IMR-90 (cell line): Measurements from ENCODE around the gene GRAMD1A. TPM values are rescaled to one million over a fixed set of nuclear protein-coding genes. Genes with fewer than 3 reads are reported as not detected.

Experiments used
- ATAC-seq: fragments of 200-7000 bp; cut with Tn5 transposase; 2 replicates; pipeline ENCODE4 v1.9.1; 2020; ENCODE audit warnings: low read depth, mild to moderate bottlenecking, moderate library complexity
- BruUV-seq: library from RNA; stranded (reverse); fragments of 400-500 nt; replicated peaks from 2 replicates; lab custom pipeline; 2021; lab: Mats Ljungman, UMichigan
- CTCF ChIA-PET: fragments of 300-600 bp; formaldehyde crosslinking; extraction: SDS; loops from one replicate; lab custom pipeline; 2021; ENCODE audit warnings: antibody characterized with exemption; lab: Yijun Ruan, JAX
- POLR2A ChIA-PET: fragments of 300-600 bp; sonication (Branson Sonifier 250); formaldehyde crosslinking; loops from one replicate; lab custom pipeline; 2022; ENCODE audit warnings: antibody characterized with exemption; ENCODE audit not compliant: unreplicated experiment; lab: Charles Lee
- DNase-seq: peaks from one replicate; pipeline ENCODE4 v3.0.0; 2013
- H2AFZ ChIP-seq: replicated peaks from 2 replicates; pipeline ENCODE3; 2013; ENCODE audit warnings: low read length, mild to moderate bottlenecking; ENCODE audit not compliant: poor library complexity
- H2AK5ac ChIP-seq: 2 replicates; pipeline ENCODE4 v1.6.1; 2013; ENCODE audit warnings: low read depth, low read length, inconsistent platforms
- H2AK9ac ChIP-seq: replicated peaks from 2 replicates; pipeline ENCODE3; 2013; ENCODE audit warnings: mild to moderate bottlenecking, low read depth, low read length, moderate library complexity; ENCODE audit not compliant: poor library complexity
- H2BK120ac ChIP-seq: 2 replicates; pipeline ENCODE4 v1.6.1; 2013; ENCODE audit warnings: low read depth, low read length, inconsistent platforms
- H2BK15ac ChIP-seq: 3 replicates; pipeline ENCODE4 v1.6.1; 2013; ENCODE audit warnings: low read depth, low read length, inconsistent platforms
- H2BK20ac ChIP-seq: 2 replicates; pipeline ENCODE4 v1.6.1; 2013; ENCODE audit warnings: low read depth, mild to moderate bottlenecking, inconsistent platforms, low read length, moderate library complexity
- H2BK5ac ChIP-seq: 2 replicates; pipeline ENCODE4 v1.6.1; 2013; ENCODE audit warnings: mild to moderate bottlenecking, low read depth, low read length, inconsistent platforms; ENCODE audit not compliant: poor library complexity, severe bottlenecking
- H3K14ac ChIP-seq: replicated peaks from 2 replicates; pipeline ENCODE4 v1.6.1; 2013; ENCODE audit warnings: low read depth, low read length, inconsistent platforms
- H3K18ac ChIP-seq: 2 replicates; pipeline ENCODE4 v1.6.1; 2013; ENCODE audit warnings: low read depth, low read length, control low read depth
- H3K23ac ChIP-seq: 2 replicates; pipeline ENCODE4 v1.6.1; 2013; ENCODE audit warnings: low read depth, low read length, inconsistent platforms
- H3K27ac ChIP-seq: 2 replicates; pipeline ENCODE4 v1.5.1; 2013; ENCODE audit warnings: mild to moderate bottlenecking, control low read depth, low read length; ENCODE audit not compliant: insufficient read depth
- H3K27me3 ChIP-seq: 2 replicates; pipeline ENCODE4 v1.6.1; 2013; ENCODE audit warnings: low read length; ENCODE audit not compliant: control insufficient read depth, insufficient read depth
- H3K36me3 ChIP-seq: 2 replicates; pipeline ENCODE4 v1.6.1; 2013; ENCODE audit warnings: low read length, mixed read lengths; ENCODE audit not compliant: control insufficient read depth, insufficient read depth
- H3K4ac ChIP-seq: 2 replicates; pipeline ENCODE4 v1.6.1; 2013; ENCODE audit warnings: low read depth, low read length, inconsistent platforms
- H3K4me1 ChIP-seq: 2 replicates; pipeline ENCODE4 v1.6.1; 2013; ENCODE audit warnings: low read length, mixed read lengths; ENCODE audit not compliant: control insufficient read depth, insufficient read depth
- H3K4me2 ChIP-seq: 2 replicates; pipeline ENCODE4 v1.6.1; 2013; ENCODE audit warnings: low read depth, mild to moderate bottlenecking, control low read depth, low read length, moderate library complexity
- H3K4me3 ChIP-seq: 2 replicates; pipeline ENCODE4 v1.5.1; 2013; ENCODE audit warnings: low read depth, mild to moderate bottlenecking, control low read depth, low read length, moderate library complexity; ENCODE audit not compliant: insufficient read depth
- H3K56ac ChIP-seq: 2 replicates; pipeline ENCODE4 v1.6.1; 2013; ENCODE audit warnings: low read length, inconsistent platforms; ENCODE audit not compliant: insufficient read depth; ENCODE audit errors: extremely low read depth
- H3K79me1 ChIP-seq, 2 experiments: 2 replicates each; pipeline ENCODE4 v1.6.1; 2013; ENCODE audit warnings: low read length in 2 of 2, inconsistent platforms in 1 of 2, low read depth in 1 of 2
- H3K9ac ChIP-seq: 2 replicates; pipeline ENCODE4 v1.6.1; 2013; ENCODE audit warnings: low read depth, low read length, control low read depth
- H3K9me1 ChIP-seq: 2 replicates; pipeline ENCODE4 v1.6.1; 2013; ENCODE audit warnings: low read length, inconsistent platforms; ENCODE audit not compliant: insufficient read depth
- H3K9me3 ChIP-seq: 2 replicates; pipeline ENCODE4 v1.6.1; 2013; ENCODE audit warnings: low read length; ENCODE audit not compliant: control insufficient read depth, insufficient read depth
- H4K20me1 ChIP-seq: 2 replicates; pipeline ENCODE4 v1.6.1; 2013; ENCODE audit warnings: low read length, inconsistent platforms; ENCODE audit not compliant: insufficient read depth
- H4K5ac ChIP-seq: 2 replicates; pipeline ENCODE4 v1.6.1; 2013; ENCODE audit warnings: mild to moderate bottlenecking, low read depth, low read length, control low read depth
- H4K8ac ChIP-seq, 2 experiments: 2 replicates each; pipeline ENCODE4 v1.6.1; 2013; ENCODE audit warnings: low read depth in 2 of 2, low read length in 2 of 2, control low read depth in 1 of 2, inconsistent platforms in 1 of 2
- H4K91ac ChIP-seq: 2 replicates; pipeline ENCODE4 v1.6.1; 2013; ENCODE audit warnings: low read depth, low read length, inconsistent platforms; ENCODE audit not compliant: insufficient read depth
- BHLHE40 ChIP-seq: fragments of 150-350 bp; IDR thresholded peaks from 2 replicates; pipeline ENCODE4 v1.6.1; 2016; ENCODE audit warnings: mild to moderate bottlenecking, low read depth, low read length
- POLR2A ChIP-seq: IDR thresholded peaks from 2 replicates; pipeline ENCODE4 v1.6.1; 2012; ENCODE audit warnings: mild to moderate bottlenecking, low read depth, low read length
- RCOR1 ChIP-seq: IDR thresholded peaks from 2 replicates; pipeline ENCODE4 v1.6.1; 2012; ENCODE audit warnings: mild to moderate bottlenecking, low read length, improper control_type of control experiment; ENCODE audit not compliant: insufficient replicate concordance
- USF2 ChIP-seq: fragments of 150-350 bp; IDR thresholded peaks from 2 replicates; pipeline ENCODE4 v1.6.1; 2017; ENCODE audit warnings: mild to moderate bottlenecking, antibody characterized with exemption, low read length, low read depth
- WGBS, 2 experiments: methylation state at CpG; one replicate each; pipeline versions ENCODE4 v1.1.5 to v1.1.7; 2013; ENCODE audit warnings: missing lambda C conversion rate in 2 of 2; ENCODE audit not compliant: insufficient read length in 1 of 2; ENCODE audit errors: extremely low coverage in 2 of 2; 5-methylcytosine and 5-hydroxymethylcytosine counted together
- dilution Hi-C: fragments of 300-500 bp; cut with HindIII; formaldehyde crosslinking; loops from one replicate; pipeline ENCODE4 v1.14.3; 2018; ENCODE audit warnings: low sequenced_read_pairs; ENCODE audit not compliant: unreplicated experiment
- in situ Hi-C: fragments of 300-500 bp; cut with MboI; formaldehyde crosslinking; loops from 3 replicates; pipeline ENCODE4 v1.14.3; 2019; ENCODE audit warnings: low sequenced_read_pairs, inconsistent platforms, mixed read lengths
- intact Hi-C: fragments of 100-400 bp; cut with micrococcal nuclease; formaldehyde crosslinking; loops from 2 replicates; pipeline ENCODE4 v1.10.0; 2022
- polyA plus RNA-seq, 3 experiments: library from polyadenylated mRNA; depleted of rRNA; stranded (reverse); fragments of >200 nt; gene quantifications; 2 replicates each; pipeline ENCODE4 v1.2.3, GENCODE V29; 2012; ENCODE audit warnings: low replicate concordance in 1 of 3
- total RNA-seq: library from RNA; depleted of rRNA; stranded (reverse); fragments of >200 nt; gene quantifications from 2 replicates; pipeline ENCODE4 v1.2.3, GENCODE V29; 2012

Gene GRAMD1A
- total and polyA plus RNA-seq, 2 of the 4 experiments (the other 2 are of a cell fraction): 11.1 to 63.0 TPM

GRCh38 chr19:35015270-35015953 is 15.3 kb downstream of the GRAMD1A start:
- dilution Hi-C loops (no loop called here), in situ Hi-C loops (no loop called here), intact Hi-C loops (no loop called here)
- Histone ChIP-seq H3K36me3 (peaks cover 73% of the 10 kb centered on the region), H4K5ac (no peak overlapping the region), H2BK5ac (no peak overlapping the region), H3K23ac (no peak overlapping the region), H3K79me1 (peaks cover 0 to 18% of the 10 kb centered on the region in 2 experiments; a peak in 3 of 4 replicates), H3K4me2 (no peak overlapping the region), H3K4me1 (no peaks in the 10 kb centered on the region), H3K14ac (no peak overlapping the region), H3K9me3 (no peaks in the 10 kb centered on the region), H2AK5ac (no peak overlapping the region), H2BK20ac (no peak overlapping the region), H3K27me3 (no peaks in the 10 kb centered on the region), H3K56ac (no peak overlapping the region), H3K27ac (no peak overlapping the region), H3K9ac (no peak overlapping the region), H3K18ac (no peak overlapping the region), H2BK120ac (no peak overlapping the region), H2AK9ac (no peak overlapping the region), H2BK15ac (no peak overlapping the region), H2AFZ (no peak overlapping the region), H3K4me3 (no peak overlapping the region), H4K20me1 (0 out of 2 replicates have a peak, but pooled peaks cover 4% of the 10 kb centered on the region), H4K8ac (no peak overlapping the region), H3K9me1 (no peaks in the 10 kb centered on the region; the same call in 1 of the 2 replicates), H3K4ac (no peak overlapping the region), H4K91ac (no peak overlapping the region)
- ATAC-seq: peak; percentile 56; the same call in 1 of the 2 replicates
- POLR2A ChIA-PET: no interaction called here
- WGBS, 2 experiments: 90% methylated on average over 2 of the region's 16 CpGs; no CpG with 5 or more reads in 1 of the 2 experiments
- no peak for TF ChIP-seq POLR2A
- peak; percentile 41; the same call in 1 of the 2 replicates for TF ChIP-seq BHLHE40
- TF ChIP-seq USF2: 0 out of 2 replicates have a peak, but pooled peaks have one; percentile 8
- TF ChIP-seq RCOR1: no peak
- CTCF ChIA-PET: no interaction called here
- no TSS peak for BruUV-seq
- peak; percentile 64 for DNase-seq
